HEK293 (cell line): ENCODE data around the gene ACER3.

Source experiments
- GLIS1 ChIP-seq: fragments of 450-650 bp; formaldehyde crosslinking; IDR thresholded peaks from 2 replicates; pipeline ENCODE4 v1.5.1; 2016; ENCODE audit warnings: missing biosample characterization, missing genetic modification characterization
- KLF1 ChIP-seq: fragments of 450-650 bp; formaldehyde crosslinking; IDR thresholded peaks from 2 replicates; pipeline ENCODE4 v1.5.1; 2016; ENCODE audit warnings: missing biosample characterization, missing genetic modification characterization
- KLF8 ChIP-seq: fragments of 450-650 bp; formaldehyde crosslinking; IDR thresholded peaks from 2 replicates; pipeline ENCODE4 v1.5.1; 2016; ENCODE audit warnings: missing biosample characterization, missing genetic modification characterization
- MEIS1 ChIP-seq: sonication (generic); formaldehyde crosslinking; IDR thresholded peaks from 2 replicates; pipeline ENCODE4 v1.8.1; 2022; ENCODE audit warnings: missing genetic modification reagents, mild to moderate bottlenecking, borderline replicate concordance
- MZF1 ChIP-seq: fragments of 450-650 bp; formaldehyde crosslinking; IDR thresholded peaks from 2 replicates; pipeline ENCODE4 v1.5.1; 2017; ENCODE audit warnings: missing biosample characterization, missing genetic modification characterization, borderline replicate concordance
- OVOL3 ChIP-seq: fragments of 450-650 bp; formaldehyde crosslinking; IDR thresholded peaks from 2 replicates; pipeline ENCODE4 v1.5.1; 2016; ENCODE audit warnings: missing biosample characterization, missing genetic modification characterization
- PRDM10 ChIP-seq: fragments of 450-650 bp; formaldehyde crosslinking; IDR thresholded peaks from 2 replicates; pipeline ENCODE4 v1.5.1; 2016; ENCODE audit warnings: missing biosample characterization, missing genetic modification characterization
- REPIN1 ChIP-seq: fragments of 450-650 bp; formaldehyde crosslinking; IDR thresholded peaks from 2 replicates; pipeline ENCODE4 v1.5.1; 2017; ENCODE audit warnings: missing biosample characterization, missing genetic modification characterization, low read depth
- REST ChIP-seq: fragments of 450-650 bp; formaldehyde crosslinking; IDR thresholded peaks from 2 replicates; pipeline ENCODE4 v1.5.1; 2016; ENCODE audit warnings: missing biosample characterization, missing genetic modification characterization
- SETDB1 ChIP-seq: IDR thresholded peaks from one replicate; pipeline ENCODE4 v1.6.1; 2017; ENCODE audit warnings: mild to moderate bottlenecking, low read length, moderate library complexity, mixed read lengths; ENCODE audit not compliant: insufficient read length
- SP2 ChIP-seq: fragments of 450-650 bp; formaldehyde crosslinking; IDR thresholded peaks from 2 replicates; pipeline ENCODE4 v1.5.1; 2016; ENCODE audit warnings: missing biosample characterization, missing genetic modification characterization
- ZBTB17 ChIP-seq: fragments of 450-650 bp; formaldehyde crosslinking; IDR thresholded peaks from 2 replicates; pipeline ENCODE4 v1.5.1; 2016; ENCODE audit warnings: missing biosample characterization, missing genetic modification characterization
- ZBTB7A ChIP-seq: fragments of 450-650 bp; formaldehyde crosslinking; IDR thresholded peaks from 2 replicates; pipeline ENCODE4 v1.5.1; 2016; ENCODE audit warnings: low read depth, missing biosample characterization, missing genetic modification characterization
- ZNF10 ChIP-seq: fragments of 450-650 bp; formaldehyde crosslinking; IDR thresholded peaks from 2 replicates; pipeline ENCODE4 v1.5.1; 2017; ENCODE audit warnings: missing biosample characterization, missing genetic modification characterization
- ZNF114 ChIP-seq: fragments of 450-650 bp; formaldehyde crosslinking; IDR thresholded peaks from 2 replicates; pipeline ENCODE4 v1.5.0; 2017; ENCODE audit warnings: missing biosample characterization, missing genetic modification characterization
- ZNF16 ChIP-seq: fragments of 450-650 bp; formaldehyde crosslinking; IDR thresholded peaks from 2 replicates; pipeline ENCODE4 v1.5.1; 2016; ENCODE audit warnings: low read depth, missing biosample characterization, missing genetic modification characterization
- ZNF223 ChIP-seq: fragments of 450-650 bp; formaldehyde crosslinking; IDR thresholded peaks from 2 replicates; pipeline ENCODE4 v1.5.1; 2016; ENCODE audit warnings: missing biosample characterization, missing genetic modification characterization
- ZNF23 ChIP-seq: fragments of 450-650 bp; formaldehyde crosslinking; IDR thresholded peaks from 2 replicates; pipeline ENCODE4 v1.5.1; 2016; ENCODE audit warnings: missing biosample characterization, missing genetic modification characterization, borderline replicate concordance
- ZNF292 ChIP-seq: fragments of 450-650 bp; formaldehyde crosslinking; IDR thresholded peaks from 2 replicates; pipeline ENCODE4 v1.5.1; 2016; ENCODE audit warnings: low read depth, missing biosample characterization, missing genetic modification characterization, borderline replicate concordance
- ZNF354C ChIP-seq: fragments of 450-650 bp; formaldehyde crosslinking; IDR thresholded peaks from 2 replicates; pipeline ENCODE4 v1.5.1; 2016; ENCODE audit warnings: missing biosample characterization, missing genetic modification characterization, low read depth, borderline replicate concordance
- ZNF404 ChIP-seq: fragments of 450-650 bp; formaldehyde crosslinking; IDR thresholded peaks from 2 replicates; pipeline ENCODE4 v1.5.1; 2017; ENCODE audit warnings: missing biosample characterization, missing genetic modification characterization
- ZNF514 ChIP-seq: fragments of 450-650 bp; formaldehyde crosslinking; IDR thresholded peaks from 2 replicates; pipeline ENCODE4 v1.5.1; 2016; ENCODE audit warnings: missing biosample characterization, missing genetic modification characterization
- ZNF549 ChIP-seq: fragments of 450-650 bp; IDR thresholded peaks from 2 replicates; pipeline ENCODE4 v1.5.1; 2018; ENCODE audit warnings: missing biosample characterization, missing genetic modification characterization, mild to moderate bottlenecking, inconsistent platforms, moderate library complexity
- ZNF555 ChIP-seq: fragments of 450-650 bp; formaldehyde crosslinking; conservative IDR thresholded peaks from 2 replicates; pipeline ENCODE4 v1.5.1; 2017; ENCODE audit warnings: missing biosample characterization, mild to moderate bottlenecking, missing genetic modification characterization, inconsistent platforms
- ZNF600 ChIP-seq: fragments of 450-650 bp; formaldehyde crosslinking; IDR thresholded peaks from 2 replicates; pipeline ENCODE4 v1.5.1; 2016; ENCODE audit warnings: missing biosample characterization, missing genetic modification characterization
- ZNF626 ChIP-seq: fragments of 450-650 bp; sonication (Bioruptor Pico); formaldehyde crosslinking; IDR thresholded peaks from 2 replicates; pipeline ENCODE4 v1.5.1; 2018; ENCODE audit warnings: missing biosample characterization, missing genetic modification characterization, inconsistent platforms
- ZNF639 ChIP-seq: fragments of 450-650 bp; formaldehyde crosslinking; IDR thresholded peaks from 2 replicates; pipeline ENCODE4 v1.5.1; 2016; ENCODE audit warnings: missing biosample characterization, missing genetic modification characterization
- ZNF658 ChIP-seq: fragments of 450-650 bp; formaldehyde crosslinking; IDR thresholded peaks from 2 replicates; pipeline ENCODE4; 2016; ENCODE audit warnings: missing biosample characterization, missing genetic modification characterization
- ZSCAN5A ChIP-seq: fragments of 450-650 bp; formaldehyde crosslinking; IDR thresholded peaks from 2 replicates; pipeline ENCODE4 v1.5.1; 2016; ENCODE audit warnings: missing biosample characterization, missing genetic modification characterization

Gene ACER3

GRCh38 chr11:76860539-76861475 is at the start of gene ACER3 (continued):
- TF ChIP-seq ZNF23 (no peak), ZNF223 (tag by site-specific recombination) (no peak), ZNF292 (tag by site-specific recombination) (no peak), MZF1 (tag by site-specific recombination) (no peak), KLF1 (peak; percentile 73), SP2 (tag by site-specific recombination) (peak; percentile 58), KLF8 (peak; percentile 20; the same call in 1 of the 2 replicates), REST (tag by site-specific recombination) (peak; percentile 51; the same call in 1 of the 2 replicates), ZNF16 (tag by site-specific recombination) (no peak), ZNF626 (no peak), ZNF404 (tag by site-specific recombination) (no peak), PRDM10 (tag by site-specific recombination) (0 out of 2 replicates have a peak, but pooled peaks have one; percentile 4), OVOL3 (tag by site-specific recombination) (no peak), GLIS1 (peak; percentile 12; the same call in 1 of the 2 replicates), ZNF114 (tag by site-specific recombination) (no peak), ZNF639 (no peak), ZBTB7A (tag by site-specific recombination) (no peak), MEIS1 (CRISPR knock-in tag) (no peak), ZNF10 (no peak), ZNF600 (peak; percentile 80), ZSCAN5A (tag by site-specific recombination) (no peak), ZNF354C (tag by site-specific recombination) (no peak), ZBTB17 (0 out of 2 replicates have a peak, but pooled peaks have one; percentile 12), SETDB1 (no peak), ZNF555 (tag by site-specific recombination) (no peak), ZNF658 (tag by site-specific recombination) (no peak), REPIN1 (tag by site-specific recombination) (no peak), ZNF514 (no peak), ZNF549 (tag by site-specific recombination) (no peak)
